ENCODE data around the gene CALML5. TPM values are rescaled to one million over a fixed set of nuclear protein-coding genes. Genes with fewer than 3 reads are reported as not detected.

Gene CALML5
- total and polyA plus RNA-seq, 8 donors: not detected

- TF ChIP-seq CTCF (IDR thresholded peaks at IDR 0.05): no peak
- no peaks in the 10 kb centered on the region for H3K9me3 ChIP-seq
- H3K27me3 ChIP-seq: no peaks in the 10 kb centered on the region
- peaks cover 6 to 19% (median 11%) of the 10 kb centered on the region in 3 donors for H3K4me1 ChIP-seq
- intact Hi-C loops (cut with DNase I): no loop called here
- no peak overlapping the region for H3K27ac ChIP-seq
- ATAC-seq: no peak
- H3K36me3 ChIP-seq: peaks cover 12 to 69% (median 44%) of the 10 kb centered on the region in 3 donors
- H3K4me3 ChIP-seq: no peak overlapping the region
- 89 to 92% methylated on average over 13 of the region's 13 CpGs for WGBS, 2 donors
- DNase-seq: no peak
- no peak for FAIRE-seq
Observed at GRCh38 chr10:5453749-5454489, 45.5 kb downstream of the CALML5 start.

GRCh38 chr10:5450605-5451384 lies 48.6 kb downstream of the CALML5 start:
- H3K36me3 ChIP-seq: peaks cover 12 to 40% (median 30%) of the 10 kb centered on the region in 3 donors
- no peaks in the 10 kb centered on the region for H3K27me3 ChIP-seq
- WGBS, 2 donors: 64 to 70% methylated on average over 4 of the region's 4 CpGs
- H3K27ac ChIP-seq: peak overlapping the region in 1 of 4 donors; percentile 77
- intact Hi-C loops (cut with DNase I): no loop called here
- TF ChIP-seq CTCF (IDR thresholded peaks at IDR 0.05): no peak
- DNase-seq (no peak), FAIRE-seq (no peak), ATAC-seq (no peak)
- H3K9me3 ChIP-seq: no peaks in the 10 kb centered on the region
- H3K4me1 ChIP-seq: peaks cover 6 to 24% (median 15%) of the 10 kb centered on the region in 3 donors
- H3K4me3 ChIP-seq: no peak overlapping the region

GRCh38 chr10:5449823-5450222 lies 49.5 kb downstream of the CALML5 start:
- FAIRE-seq: no peak
- Histone ChIP-seq H3K4me1 (peaks cover 13 to 32% (median 21%) of the 10 kb centered on the region in 3 donors), H3K27me3 (no peaks in the 10 kb centered on the region), H3K4me3 (peak overlapping the region in 3 of 4 donors; percentile 2 to 59 (median 46)), H3K36me3 (peaks cover 12 to 30% (median 22%) of the 10 kb centered on the region in 3 donors), H3K9me3 (no peaks in the 10 kb centered on the region), H3K27ac (peak overlapping the region in 2 of 4 donors; percentile 77 to 84)
- TF ChIP-seq CTCF (IDR thresholded peaks at IDR 0.05): no peak
- intact Hi-C loops (cut with DNase I): no loop called here
- no peak for DNase-seq
- WGBS, 2 donors: 19 to 24% methylated on average over 8 of the region's 8 CpGs
- ATAC-seq: peak in 2 of 4 donors; percentile 4

GRCh38 chr10:5449227-5449626 lies 50.1 kb downstream of the CALML5 start:
- intact Hi-C loops (cut with DNase I): no loop called here
- peaks cover 13 to 32% (median 21%) of the 10 kb centered on the region in 3 donors for H3K4me1 ChIP-seq
- no peak for ATAC-seq
- H3K27me3 ChIP-seq: no peaks in the 10 kb centered on the region
- peak overlapping the region in 3 of 4 donors; percentile 23 to 84 (median 77) for H3K27ac ChIP-seq
- FAIRE-seq: no peak
- no peak for DNase-seq
- no peak for TF ChIP-seq CTCF (IDR thresholded peaks at IDR 0.05)
- peaks cover 6 to 24% (median 16%) of the 10 kb centered on the region in 3 donors for H3K36me3 ChIP-seq
- H3K4me3 ChIP-seq: peak overlapping the region in 3 of 4 donors; percentile 2 to 59 (median 46)
- 13 to 24% methylated on average over 2 of the region's 2 CpGs for WGBS, 2 donors
- H3K9me3 ChIP-seq: no peaks in the 10 kb centered on the region

Other genes starting within 250 kb of the CALML5 start
- gene UCN3, start 134.6 kb downstream of the CALML5 start, total RNA-seq: 1 to 10 TPM in 4 of 6 donors, under 1 TPM in 2; 0.66 to 5.5 (median 1.8) TPM
- 10 to 100 TPM; 17.2 to 45.7 TPM for gene UCN3, start 134.6 kb downstream of the CALML5 start, polyA plus RNA-seq
- gene TUBAL3, start 94.7 kb downstream of the CALML5 start, total RNA-seq: under 1 TPM in 1 of 6 donors, not detected in 5; 0.09 TPM
- under 1 TPM; 0.08 to 0.14 TPM for gene TUBAL3, start 94.7 kb downstream of the CALML5 start, polyA plus RNA-seq
- 10 to 100 TPM; 26.9 to 68.0 (median 43.6) TPM for gene NET1, start 87.0 kb downstream of the CALML5 start, total RNA-seq
- 10 to 100 TPM; 13.0 to 19.7 TPM for gene NET1, start 87.0 kb downstream of the CALML5 start, polyA plus RNA-seq
- not detected for gene CALML3, start 25.4 kb upstream of the CALML5 start, total RNA-seq
- gene CALML3, start 25.4 kb upstream of the CALML5 start, polyA plus RNA-seq: under 1 TPM; 0.05 to 0.08 TPM
- 10 to 100 TPM in 3 of 6 donors, 1 to 10 TPM in 3; 8.7 to 17.6 (median 10.2) TPM for gene ASB13, start 167.0 kb upstream of the CALML5 start, total RNA-seq
- gene ASB13, start 167.0 kb upstream of the CALML5 start, polyA plus RNA-seq: 10 to 100 TPM; 15.1 to 22.2 TPM
- 10 to 100 TPM; 24.4 to 36.9 (median 30.2) TPM for gene TASOR2, start 185.3 kb upstream of the CALML5 start, total RNA-seq
- gene TASOR2, start 185.3 kb upstream of the CALML5 start, polyA plus RNA-seq: 10 to 100 TPM; 10.7 to 11.9 TPM

Data from pancreas (tissue), 10 donors.